Inflammatory macrophage (primary cell): ENCODE measurements around the gene SERPINA3.

ENCODE experiments used
- DNase-seq, 2 donors: peaks; one replicate each; pipeline ENCODE4 v3.0.0-alpha.2; 2020 to 2022

The SERPINA3 gene

DNA sequence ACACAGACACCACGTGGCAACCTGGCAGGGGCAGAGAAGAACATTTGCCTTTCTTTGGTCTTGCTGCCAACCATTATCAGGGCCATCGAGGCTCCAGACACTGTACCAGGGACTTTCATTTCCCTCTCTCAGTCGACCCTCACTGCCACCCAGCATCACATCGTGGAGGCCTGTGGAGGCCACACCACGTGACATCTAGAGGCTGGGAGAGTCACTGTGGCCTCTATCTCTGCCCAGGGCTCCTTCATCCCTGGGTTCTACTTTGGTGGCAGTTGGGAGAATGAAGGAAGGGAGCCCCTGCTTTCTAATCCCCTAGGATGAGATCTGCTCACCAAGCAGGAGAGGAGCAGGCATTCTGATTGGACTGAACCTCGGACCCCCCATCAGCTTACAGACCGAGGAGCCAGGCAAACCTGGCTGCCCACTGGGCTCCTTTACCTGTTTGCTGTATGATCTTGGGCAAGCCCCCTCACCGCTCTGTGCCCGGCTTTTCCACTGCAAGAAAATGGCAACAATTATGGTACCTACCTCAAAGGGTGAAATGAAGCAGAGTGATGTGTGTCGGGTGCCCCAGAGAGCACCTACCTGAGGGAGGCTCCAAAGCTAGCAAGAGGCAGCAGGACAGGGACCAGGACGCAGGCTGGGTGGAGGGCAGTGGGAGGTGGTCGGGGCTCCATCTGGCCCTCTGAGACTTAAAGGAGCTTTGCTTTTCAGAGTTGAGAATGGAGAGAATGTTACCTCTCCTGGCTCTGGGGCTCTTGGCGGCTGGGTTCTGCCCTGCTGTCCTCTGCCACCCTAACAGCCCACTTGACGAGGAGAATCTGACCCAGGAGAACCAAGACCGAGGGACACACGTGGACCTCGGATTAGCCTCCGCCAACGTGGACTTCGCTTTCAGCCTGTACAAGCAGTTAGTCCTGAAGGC, 1.8 kb downstream of the SERPINA3 start:
- no peak for DNase-seq

DNA sequence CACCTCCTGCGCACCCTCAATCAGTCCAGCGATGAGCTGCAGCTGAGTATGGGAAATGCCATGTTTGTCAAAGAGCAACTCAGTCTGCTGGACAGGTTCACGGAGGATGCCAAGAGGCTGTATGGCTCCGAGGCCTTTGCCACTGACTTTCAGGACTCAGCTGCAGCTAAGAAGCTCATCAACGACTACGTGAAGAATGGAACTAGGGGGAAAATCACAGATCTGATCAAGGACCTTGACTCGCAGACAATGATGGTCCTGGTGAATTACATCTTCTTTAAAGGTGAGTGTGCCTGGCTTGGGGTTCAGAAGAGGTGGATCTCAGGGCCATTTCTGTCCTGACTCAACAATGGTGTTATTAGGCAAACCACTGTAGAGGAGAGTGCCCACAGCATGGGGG, 2.6 kb downstream of the SERPINA3 start:
- no peak for DNase-seq

DNA sequence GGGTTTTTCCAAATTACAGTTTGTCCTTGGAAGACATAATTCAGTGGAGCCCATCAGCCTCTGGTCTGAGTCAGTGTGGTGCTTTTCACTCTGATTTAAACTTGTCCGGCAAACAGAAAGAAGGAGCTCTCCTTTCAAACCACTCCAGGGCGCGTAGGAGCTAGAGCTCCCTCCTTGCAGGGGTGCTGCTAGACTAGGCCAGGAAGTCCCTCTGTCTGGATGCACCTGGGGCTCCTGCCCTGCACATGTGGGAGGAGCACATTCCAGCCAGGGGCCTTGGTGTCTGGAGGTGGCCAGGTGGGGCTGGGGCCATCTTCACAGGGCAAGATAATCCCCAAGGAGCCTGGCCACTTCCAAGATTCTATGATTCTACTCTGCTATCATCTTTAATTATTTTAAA, 3.1 kb downstream of the SERPINA3 start:
- DNase-seq: no peak

DNA sequence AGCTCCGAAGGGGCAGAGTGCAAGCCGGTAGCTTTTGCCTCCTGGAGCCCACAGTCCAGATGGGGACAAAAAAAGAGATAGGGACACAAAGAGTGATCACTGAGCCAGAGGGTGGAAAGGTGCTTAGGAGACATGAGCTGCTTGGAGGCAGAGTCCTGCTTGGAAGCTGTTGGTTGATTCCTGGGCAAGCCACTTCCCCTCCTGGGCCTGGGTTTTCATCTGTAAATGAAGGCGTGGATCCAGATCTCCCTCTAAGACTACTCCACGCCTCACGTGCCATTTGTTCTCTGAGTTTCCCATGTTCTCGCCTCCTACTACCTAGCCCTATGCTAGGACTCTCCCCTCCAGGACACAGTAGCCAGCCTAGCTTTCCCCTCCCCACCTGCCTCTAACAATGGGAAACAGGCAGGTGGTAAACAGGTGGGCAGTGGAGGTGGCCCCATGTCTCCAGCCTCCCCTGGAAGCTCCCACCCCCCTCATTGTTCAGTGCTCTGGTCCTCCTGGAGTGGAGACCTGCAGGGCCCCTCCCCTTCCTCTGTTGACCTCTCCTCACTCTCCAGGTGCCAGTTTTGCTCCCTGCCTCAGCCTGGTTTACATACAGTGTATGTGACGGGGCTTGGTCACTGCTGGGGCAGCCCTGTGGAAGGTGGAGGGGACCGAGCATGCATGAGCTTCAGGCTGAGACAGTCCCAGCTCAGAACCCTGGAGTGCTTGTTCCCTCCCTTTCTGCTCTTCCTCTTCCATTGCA, 3.8 kb downstream of the SERPINA3 start:
- no peak for DNase-seq

- DNase-seq: no peak
These were observed 5.3 kb downstream of the SERPINA3 start for GRCh38 chr14:94617366-94617941.

- no peak for DNase-seq
These were observed 6.0 kb downstream of the SERPINA3 start for GRCh38 chr14:94617988-94618822.

DNA sequence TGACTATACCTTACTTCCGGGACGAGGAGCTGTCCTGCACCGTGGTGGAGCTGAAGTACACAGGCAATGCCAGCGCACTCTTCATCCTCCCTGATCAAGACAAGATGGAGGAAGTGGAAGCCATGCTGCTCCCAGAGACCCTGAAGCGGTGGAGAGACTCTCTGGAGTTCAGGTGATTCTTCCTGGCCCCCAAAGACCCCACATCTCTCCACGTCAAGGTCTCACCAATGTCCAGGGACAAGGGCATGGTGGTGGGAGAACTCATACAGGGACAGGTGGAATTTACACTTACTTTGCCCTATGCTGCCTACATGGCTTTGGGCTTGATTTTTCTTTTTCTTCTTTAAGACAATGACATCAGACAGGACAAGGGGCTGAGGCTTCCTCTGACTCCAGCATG, 7.1 kb downstream of the SERPINA3 start:
- no peak for DNase-seq

- DNase-seq: no peak
These were observed 8.4 kb downstream of the SERPINA3 start for GRCh38 chr14:94620597-94620996.

DNA sequence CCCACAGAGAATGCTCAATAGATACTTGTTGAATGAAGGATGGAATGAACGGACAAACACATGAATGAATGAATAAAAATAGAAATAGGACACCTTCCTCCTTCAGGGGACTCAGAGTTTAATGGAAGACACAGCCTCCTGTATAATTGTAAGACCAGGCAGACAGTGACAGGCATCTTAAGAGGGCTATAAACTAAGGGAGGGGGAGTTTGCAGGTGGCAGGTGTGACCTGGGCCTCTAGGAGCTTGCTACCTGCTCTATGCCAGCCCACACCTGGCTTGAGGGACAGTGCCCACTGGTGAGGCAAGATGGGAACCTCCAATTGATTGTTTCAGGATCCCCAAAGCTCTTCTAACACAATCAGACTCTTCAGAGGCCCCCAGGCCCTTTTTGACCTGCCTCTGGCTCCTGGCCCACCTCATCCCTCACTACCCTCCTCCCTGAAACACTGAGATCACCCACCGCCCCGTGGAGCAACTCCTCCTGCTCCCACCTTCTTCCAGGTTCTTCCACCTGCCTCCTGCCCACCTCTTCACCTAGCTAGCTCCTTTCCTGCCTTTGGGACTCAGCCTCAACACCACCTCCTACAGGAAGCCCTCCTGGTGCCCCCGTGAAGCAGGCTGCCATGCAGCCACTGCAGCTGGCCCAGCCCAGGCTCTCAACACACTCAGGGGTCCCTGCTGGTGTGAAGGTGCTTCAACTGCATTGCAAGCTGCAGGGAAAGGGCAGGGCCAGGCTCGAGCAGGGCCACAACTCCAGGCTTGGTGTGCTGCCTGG, 9.4 kb downstream of the SERPINA3 start:
- DNase-seq: no peak

GRCh38 chr14:94622653-94623421, 10.6 kb downstream of the SERPINA3 start:
- no peak for DNase-seq

DNA sequence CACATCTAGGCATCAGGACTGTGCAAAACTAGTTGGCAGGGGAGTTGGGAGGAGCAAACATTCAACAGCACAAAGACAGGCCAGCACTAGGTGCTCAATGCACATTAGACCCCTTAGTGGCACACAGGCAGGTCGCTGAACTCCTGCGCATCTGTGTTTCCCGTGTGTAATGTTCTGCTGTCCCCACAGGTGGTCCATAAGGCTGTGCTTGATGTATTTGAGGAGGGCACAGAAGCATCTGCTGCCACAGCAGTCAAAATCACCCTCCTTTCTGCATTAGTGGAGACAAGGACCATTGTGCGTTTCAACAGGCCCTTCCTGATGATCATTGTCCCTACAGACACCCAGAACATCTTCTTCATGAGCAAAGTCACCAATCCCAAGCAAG, 11.2 kb downstream of the SERPINA3 start:
- DNase-seq: no peak

GRCh38 chr14:94623856-94624499, 11.8 kb downstream of the SERPINA3 start:
- DNase-seq: no peak

- DNase-seq: no peak
These were observed 12.6 kb downstream of the SERPINA3 start for GRCh38 chr14:94624537-94625352.

GRCh38 chr14:94625353-94625635, 13.1 kb downstream of the SERPINA3 start:
- no peak for DNase-seq

DNA sequence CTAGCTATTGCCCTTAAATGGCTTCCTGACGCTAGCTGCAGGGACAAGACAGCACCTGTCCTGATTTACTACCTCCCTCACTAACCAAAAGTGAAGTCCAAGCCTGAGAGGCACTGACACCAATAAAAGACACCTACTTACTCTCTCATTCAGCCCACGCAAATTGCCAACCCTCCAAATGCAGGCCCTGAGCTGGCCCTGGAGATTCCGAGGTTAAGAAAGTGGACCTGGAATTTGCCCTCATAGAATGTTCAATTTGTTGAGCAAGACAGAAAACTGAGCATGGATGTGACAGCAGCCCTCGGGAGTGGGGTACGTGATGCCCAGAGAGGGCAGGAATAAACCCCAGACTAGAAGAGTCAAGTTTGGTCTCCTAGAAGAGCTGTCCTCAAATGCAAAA, 16.4 kb downstream of the SERPINA3 start:
- no peak for DNase-seq

DNA sequence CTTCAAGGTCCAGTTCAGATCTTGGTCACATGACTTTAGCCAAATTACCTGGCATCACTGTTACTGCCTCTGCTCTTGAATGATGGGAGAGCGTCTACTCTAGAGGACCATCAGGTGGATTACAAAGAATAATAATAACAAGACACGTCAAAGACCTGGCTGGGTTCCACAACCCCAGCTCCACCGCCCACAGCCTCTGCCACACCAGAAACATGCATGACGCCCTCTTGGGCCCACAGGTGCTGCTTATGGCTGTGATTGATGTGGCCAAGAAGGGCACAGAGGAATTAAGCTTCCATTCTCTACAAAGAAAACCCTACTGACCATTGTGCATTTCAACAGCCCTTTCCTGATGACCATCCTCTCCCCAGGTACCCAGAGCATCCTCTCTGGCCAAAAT, 18.2 kb downstream of the SERPINA3 start:
- no peak for DNase-seq

DNA sequence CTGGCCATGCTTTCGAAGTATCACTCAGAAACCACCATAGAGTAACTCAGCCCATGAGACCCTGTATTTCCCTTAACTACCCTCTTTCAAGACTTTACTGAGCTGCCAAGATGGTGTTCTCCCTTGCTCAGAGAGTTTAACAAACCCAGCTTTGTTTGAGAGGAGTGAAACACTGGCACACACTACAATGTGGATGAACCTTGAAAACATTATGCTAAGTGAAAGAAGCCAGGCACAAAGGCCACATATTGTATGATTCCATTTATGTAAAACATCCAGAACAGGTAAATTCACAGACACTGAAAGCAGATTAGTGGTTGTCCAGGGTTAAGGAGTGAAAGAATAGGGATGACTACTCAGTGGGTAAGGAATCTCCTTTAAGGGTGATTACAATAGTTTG, 18.9 kb downstream of the SERPINA3 start:
- DNase-seq: no peak

DNA sequence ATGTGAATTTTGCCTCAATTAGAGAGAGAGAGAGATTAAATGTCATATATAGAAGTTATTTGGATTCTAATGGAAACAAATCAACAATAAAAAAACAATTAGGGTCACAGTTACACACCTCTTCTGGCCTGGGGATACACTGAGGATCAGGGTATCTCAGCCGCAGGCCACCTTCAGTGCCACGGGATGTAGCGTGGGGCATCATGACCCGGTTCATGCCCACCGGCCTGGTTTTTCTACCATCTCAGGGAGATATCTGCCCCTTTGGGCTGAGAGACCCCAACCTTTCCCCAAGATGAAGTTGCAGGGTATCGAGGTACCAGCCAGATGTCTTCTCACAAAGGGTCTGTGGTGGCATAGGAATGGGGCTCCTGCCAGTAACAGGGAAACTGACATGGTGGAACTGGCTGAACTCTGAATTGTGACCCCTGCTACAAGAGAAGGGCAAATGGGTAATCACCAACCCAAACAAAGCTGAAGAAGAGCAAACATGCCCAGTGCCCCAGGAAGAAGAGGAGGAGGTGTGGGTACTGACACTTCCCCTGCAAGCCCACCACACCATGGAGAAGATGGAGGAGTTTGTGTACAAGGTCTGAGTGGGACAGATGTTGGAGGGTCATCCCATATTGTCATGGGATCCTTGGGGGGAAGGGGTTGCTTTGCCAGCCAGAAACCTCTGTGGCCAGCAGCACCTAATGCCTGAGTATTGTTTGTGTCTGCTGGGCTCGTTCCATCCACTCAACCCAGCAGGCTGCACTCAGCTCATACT, 19.5 kb downstream of the SERPINA3 start:
- DNase-seq: no peak

GRCh38 chr14:94632305-94632590, 20.1 kb downstream of the SERPINA3 start:
- DNase-seq: no peak
